CD8-positive, alpha-beta memory T cell (primary cell): ENCODE measurements around the gene XAGE1B. TPM values are rescaled to one million over a fixed set of nuclear protein-coding genes. Genes with fewer than 3 reads are reported as not detected.
"Not testable (repeated sequence)": the region's sequence is repeated elsewhere in the genome, so short reads cannot be mapped to it uniquely, and the experiment has no call there.

Experiments
- CTCF ChIA-PET: fragments of 350-600 bp; sonication (Branson Sonifier 250); formaldehyde crosslinking; loops from one replicate; lab custom pipeline; 2021; ENCODE audit warnings: antibody characterized with exemption; lab: Charles Lee
- POLR2A ChIA-PET: fragments of 350-600 bp; sonication (Branson Sonifier 250); formaldehyde crosslinking; loops from one replicate; lab custom pipeline; 2021; ENCODE audit warnings: antibody characterized with exemption; lab: Charles Lee
- DNase-seq, 5 donors: peaks; one replicate each; pipeline versions ENCODE4 v3.0.0 to v3.0.0-alpha.2; 2020 to 2022; ENCODE audit warnings: mixed read lengths in 1 of 5
- H3K27ac ChIP-seq: one replicate; pipeline ENCODE4 v1.7.0; 2013; ENCODE audit warnings: low read depth, mild to moderate bottlenecking, low read length, moderate library complexity
- H3K27me3 ChIP-seq: 2 replicates; pipeline ENCODE4 v1.7.0; 2013; ENCODE audit warnings: low read length, mild to moderate bottlenecking; ENCODE audit not compliant: insufficient read depth, poor library complexity, severe bottlenecking
- H3K36me3 ChIP-seq: 2 replicates; pipeline ENCODE4 v1.7.0; 2013; ENCODE audit warnings: mild to moderate bottlenecking, low read length, moderate library complexity; ENCODE audit not compliant: insufficient read depth
- H3K4me1 ChIP-seq: 2 replicates; pipeline ENCODE4 v1.7.0; 2013; ENCODE audit warnings: mild to moderate bottlenecking, low read length, moderate library complexity; ENCODE audit not compliant: insufficient read depth
- H3K4me3 ChIP-seq: 2 replicates; pipeline ENCODE4 v1.7.0; 2013; ENCODE audit warnings: mild to moderate bottlenecking, low read length
- H3K9me3 ChIP-seq: 2 replicates; pipeline ENCODE4 v1.7.0; 2013; ENCODE audit warnings: mild to moderate bottlenecking, low read length
- H3K27ac Mint-ChIP-seq, 8 donors: one replicate each; pipeline ENCODE4 v1.8.0; 2020 to 2021; ENCODE audit warnings: mixed read lengths in 8 of 8, mild to moderate bottlenecking in 6 of 8, inconsistent platforms in 3 of 8, moderate library complexity in 3 of 8
- H3K27me3 Mint-ChIP-seq, 2 donors: one replicate each; pipeline ENCODE4 v1.8.0; 2020 to 2021; ENCODE audit warnings: mixed read lengths in 2 of 2, mild to moderate bottlenecking in 1 of 2, moderate library complexity in 1 of 2
- H3K36me3 Mint-ChIP-seq, 3 donors: one replicate each; pipeline ENCODE4 v1.8.0; 2020 to 2021; ENCODE audit warnings: mixed read lengths in 3 of 3, inconsistent platforms in 1 of 3, mild to moderate bottlenecking in 1 of 3
- H3K4me1 Mint-ChIP-seq, 3 donors: one replicate each; pipeline ENCODE4 v1.8.0; 2020 to 2021; ENCODE audit warnings: mixed read lengths in 3 of 3, inconsistent platforms in 1 of 3, mild to moderate bottlenecking in 1 of 3
- H3K4me3 Mint-ChIP-seq, 7 donors: one replicate each; pipeline ENCODE4 v1.8.0; 2020 to 2021; ENCODE audit warnings: mixed read lengths in 7 of 7, mild to moderate bottlenecking in 6 of 7, moderate library complexity in 4 of 7, inconsistent platforms in 2 of 7
- H3K9me3 Mint-ChIP-seq, 5 donors: one replicate each; pipeline ENCODE4 v1.8.0; 2020 to 2022; ENCODE audit warnings: mixed read lengths in 5 of 5, mild to moderate bottlenecking in 3 of 5, moderate library complexity in 2 of 5, inconsistent platforms in 1 of 5
- polyA plus RNA-seq: library from polyadenylated mRNA; unstranded; fragments of 300-500 nt; fragmentation: Illumina TruSeq; gene quantifications from one replicate; pipeline ENCODE4 v1.2.3, GENCODE V29; 2021
- total RNA-seq, 2 experiments: library from RNA; stranded (reverse); gene quantifications; one replicate each; pipeline ENCODE4 v1.2.3, GENCODE V29; 2021

Gene XAGE1B
- total and polyA plus RNA-seq, 3 experiments from 2014 or later: not detected

GRCh38 chrX:52541051-52541450 lies 24.2 kb upstream of the XAGE1B start:
- H3K27ac ChIP-seq, H3K27me3 ChIP-seq, H3K9me3 Mint-ChIP-seq, H3K27ac Mint-ChIP-seq, H3K36me3 ChIP-seq, POLR2A ChIA-PET, H3K4me1 ChIP-seq, H3K36me3 Mint-ChIP-seq, H3K4me3 ChIP-seq, H3K4me1 Mint-ChIP-seq, DNase-seq, CTCF ChIA-PET, H3K4me3 Mint-ChIP-seq, H3K9me3 ChIP-seq, H3K27me3 Mint-ChIP-seq: not testable (repeated sequence)

GRCh38 chrX:52516110-52516986 lies 515 bp downstream of the XAGE1B start:
- H3K27ac Mint-ChIP-seq, H3K4me3 ChIP-seq, H3K9me3 Mint-ChIP-seq, H3K27me3 Mint-ChIP-seq, H3K4me1 Mint-ChIP-seq, H3K27me3 ChIP-seq, H3K36me3 ChIP-seq, POLR2A ChIA-PET, DNase-seq, H3K36me3 Mint-ChIP-seq, H3K4me3 Mint-ChIP-seq, CTCF ChIA-PET, H3K27ac ChIP-seq, H3K4me1 ChIP-seq, H3K9me3 ChIP-seq: not testable (repeated sequence)

- H3K4me3 Mint-ChIP-seq, H3K36me3 ChIP-seq, H3K27me3 Mint-ChIP-seq, H3K9me3 ChIP-seq, H3K36me3 Mint-ChIP-seq, DNase-seq, CTCF ChIA-PET, H3K9me3 Mint-ChIP-seq, H3K4me3 ChIP-seq, H3K27ac Mint-ChIP-seq, H3K27ac ChIP-seq, H3K4me1 Mint-ChIP-seq, POLR2A ChIA-PET, H3K27me3 ChIP-seq, H3K4me1 ChIP-seq: not testable (repeated sequence)
Measured at GRCh38 chrX:52511126-52511525, 5.7 kb downstream of the XAGE1B start.

- no peaks in the 10 kb centered on the region for H3K36me3 ChIP-seq
- ChIA-PET POLR2A (no interaction called here), CTCF (no interaction called here)
- H3K9me3 ChIP-seq: no peaks in the 10 kb centered on the region
- Mint-ChIP-seq H3K27me3 (peaks cover 1 to 5% of the 10 kb centered on the region in 2 donors), H3K36me3 (no peaks in the 10 kb centered on the region), H3K9me3 (no peaks in the 10 kb centered on the region), H3K4me1 (no peaks in the 10 kb centered on the region), H3K27ac (no peak overlapping the region), H3K4me3 (no peak overlapping the region)
- no peaks in the 10 kb centered on the region for H3K27me3 ChIP-seq
- H3K4me3 ChIP-seq: no peak overlapping the region
- no peaks in the 10 kb centered on the region for H3K4me1 ChIP-seq
- no peak for DNase-seq
- no peak overlapping the region for H3K27ac ChIP-seq
Measured at GRCh38 chrX:52509916-52510315, 6.9 kb downstream of the XAGE1B start.

- Histone ChIP-seq H3K27ac (no peak overlapping the region), H3K27me3 (no peaks in the 10 kb centered on the region), H3K4me1 (no peaks in the 10 kb centered on the region), H3K4me3 (no peak overlapping the region), H3K9me3 (no peaks in the 10 kb centered on the region), H3K36me3 (no peaks in the 10 kb centered on the region)
- H3K4me3 Mint-ChIP-seq: no peak overlapping the region
- ChIA-PET CTCF (no interaction called here), POLR2A (no interaction called here)
- no peak overlapping the region for H3K27ac Mint-ChIP-seq
- H3K9me3 Mint-ChIP-seq: no peaks in the 10 kb centered on the region
- no peak for DNase-seq
- peaks cover 5% of the 10 kb centered on the region in 2 donors for H3K27me3 Mint-ChIP-seq
- no peaks in the 10 kb centered on the region for H3K36me3 Mint-ChIP-seq
- H3K4me1 Mint-ChIP-seq: no peaks in the 10 kb centered on the region
Measured at GRCh38 chrX:52507331-52507730, 9.5 kb downstream of the XAGE1B start.

- Mint-ChIP-seq H3K9me3 (no peaks in the 10 kb centered on the region), H3K27me3 (peaks cover 5% of the 10 kb centered on the region in 2 donors), H3K36me3 (no peaks in the 10 kb centered on the region), H3K4me3 (no peak overlapping the region), H3K27ac (no peak overlapping the region), H3K4me1 (no peaks in the 10 kb centered on the region)
- Histone ChIP-seq H3K36me3 (no peaks in the 10 kb centered on the region), H3K9me3 (no peaks in the 10 kb centered on the region), H3K4me1 (no peaks in the 10 kb centered on the region), H3K4me3 (no peak overlapping the region), H3K27me3 (no peaks in the 10 kb centered on the region), H3K27ac (no peak overlapping the region)
- POLR2A ChIA-PET: no interaction called here
- DNase-seq: no peak
- CTCF ChIA-PET: no interaction called here
Measured at GRCh38 chrX:52504551-52504950, 12.3 kb downstream of the XAGE1B start.

GRCh38 chrX:52501362-52501761 lies 15.5 kb downstream of the XAGE1B start:
- H3K4me1 Mint-ChIP-seq, DNase-seq, H3K9me3 Mint-ChIP-seq, H3K4me3 ChIP-seq, H3K27me3 Mint-ChIP-seq, H3K4me1 ChIP-seq, H3K36me3 ChIP-seq, CTCF ChIA-PET, POLR2A ChIA-PET, H3K27ac ChIP-seq, H3K27me3 ChIP-seq, H3K9me3 ChIP-seq, H3K4me3 Mint-ChIP-seq, H3K36me3 Mint-ChIP-seq, H3K27ac Mint-ChIP-seq: not testable (repeated sequence)

GRCh38 chrX:52496419-52496772 lies 20.5 kb downstream of the XAGE1B start:
- H3K36me3 ChIP-seq, H3K27ac Mint-ChIP-seq, H3K9me3 Mint-ChIP-seq, H3K27ac ChIP-seq, CTCF ChIA-PET, H3K4me3 Mint-ChIP-seq, H3K36me3 Mint-ChIP-seq, POLR2A ChIA-PET, H3K4me1 ChIP-seq, H3K4me1 Mint-ChIP-seq, H3K27me3 ChIP-seq, H3K27me3 Mint-ChIP-seq, H3K4me3 ChIP-seq, DNase-seq, H3K9me3 ChIP-seq: not testable (repeated sequence)
